ENCODE data around the gene PLTP.
"Not testable (repeated sequence)": the region's sequence is repeated elsewhere in the genome, so short reads cannot be mapped to it uniquely, and the experiment has no call there.

Gene PLTP

DNA sequence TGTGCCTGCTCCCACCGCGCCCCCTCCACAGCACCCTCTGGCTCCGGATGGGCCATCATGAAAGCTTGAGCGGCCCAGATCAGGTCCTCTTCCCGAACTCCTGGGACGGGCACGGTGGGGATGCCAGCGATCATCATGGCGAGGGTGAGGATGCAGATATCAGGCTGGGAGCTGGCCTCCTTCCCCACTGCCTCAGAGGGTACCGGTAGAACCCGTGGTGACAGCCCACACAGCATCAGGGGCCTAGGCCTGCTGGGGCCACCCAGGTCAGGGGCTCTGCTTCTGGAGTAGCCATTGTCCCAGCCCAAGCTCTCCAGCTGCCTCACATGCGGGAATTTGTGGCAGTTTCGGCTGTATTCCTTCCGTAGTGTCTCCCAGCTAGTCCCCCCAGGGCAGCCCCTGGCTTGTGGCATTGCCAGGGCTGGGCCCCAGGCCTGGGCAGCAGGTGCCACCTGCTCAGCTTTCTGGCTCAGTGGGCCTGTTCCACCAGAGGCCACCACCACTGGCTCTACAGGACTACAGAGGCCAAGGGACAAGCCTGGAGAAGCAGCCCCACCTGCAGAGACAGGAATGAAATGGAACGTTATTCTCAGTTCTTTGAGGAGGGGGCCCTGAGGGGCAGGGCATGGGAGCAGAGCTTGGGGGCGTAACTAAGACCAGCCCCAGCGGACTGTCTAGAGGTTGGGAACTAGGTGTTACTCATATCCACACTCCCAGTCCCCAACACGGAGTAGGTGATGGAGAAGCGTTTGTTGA lies 25.2 kb downstream of the PLTP start:
- H3K27ac ChIP-seq: no peak overlapping the region
- no peak for TF ChIP-seq Cebpa-rat (IDR thresholded peaks at IDR 0.05)
- H3K4me3 ChIP-seq: no peak overlapping the region
- H3K27me3 ChIP-seq: no peaks in the 10 kb centered on the region
- peak overlapping the region in 3 of 11 experiments; percentile 0 to 4 (median 1); a peak in 2 of 22 replicates for H3K9ac ChIP-seq
- H3K4me1 ChIP-seq: peaks cover 39 to 81% (median 66%) of the 10 kb centered on the region in 10 experiments
- H3K9me3 ChIP-seq (replicated peaks in 1 of 11): no peaks in the 10 kb centered on the region
- peaks cover 0 to 49% (median 23%) of the 10 kb centered on the region in 11 experiments; a peak in 15 of 22 replicates for H4K20me1 ChIP-seq
- H3K36me3 ChIP-seq: peaks cover 22 to 54% (median 43%) of the 10 kb centered on the region in 11 experiments
- no peak overlapping the region for H3K4me2 ChIP-seq

DNA sequence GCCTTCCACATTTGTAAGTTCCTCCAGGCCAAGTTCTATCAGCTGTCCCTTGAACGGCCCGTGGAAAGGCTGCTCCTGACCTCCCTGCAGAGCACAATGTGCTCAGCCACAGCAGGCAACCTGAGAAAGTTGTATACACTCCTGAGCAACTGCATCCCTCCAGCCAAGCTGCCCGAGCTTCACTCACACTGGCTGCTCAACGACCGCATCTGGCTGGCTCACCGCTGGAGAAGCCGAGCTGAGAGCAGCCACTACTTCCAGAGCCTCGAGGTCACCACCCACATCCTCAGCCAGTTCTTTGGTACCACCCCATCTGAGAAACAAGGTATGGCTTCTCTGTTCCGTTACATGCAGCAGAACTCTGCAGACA lies 28.9 kb downstream of the PLTP start:
- Histone ChIP-seq H3K4me3 (no peak overlapping the region), H3K9ac (no peak overlapping the region), H3K36me3 (peaks cover 26 to 66% (median 53%) of the 10 kb centered on the region in 11 experiments), H3K9me3 (replicated peaks in 1 of 11) (no peaks in the 10 kb centered on the region), H3K4me1 (peaks cover 18 to 60% (median 45%) of the 10 kb centered on the region in 10 experiments), H4K20me1 (peaks cover 0 to 44% (median 17%) of the 10 kb centered on the region in 11 experiments; a peak in 15 of 22 replicates), H3K27me3 (no peaks in the 10 kb centered on the region), H3K4me2 (peak overlapping the region in 4 of 11 experiments; percentile 12 to 92 (median 32); a peak in 3 of 22 replicates), H3K27ac (no peak overlapping the region)
- no peak for TF ChIP-seq Cebpa-rat (IDR thresholded peaks at IDR 0.05)

DNA sequence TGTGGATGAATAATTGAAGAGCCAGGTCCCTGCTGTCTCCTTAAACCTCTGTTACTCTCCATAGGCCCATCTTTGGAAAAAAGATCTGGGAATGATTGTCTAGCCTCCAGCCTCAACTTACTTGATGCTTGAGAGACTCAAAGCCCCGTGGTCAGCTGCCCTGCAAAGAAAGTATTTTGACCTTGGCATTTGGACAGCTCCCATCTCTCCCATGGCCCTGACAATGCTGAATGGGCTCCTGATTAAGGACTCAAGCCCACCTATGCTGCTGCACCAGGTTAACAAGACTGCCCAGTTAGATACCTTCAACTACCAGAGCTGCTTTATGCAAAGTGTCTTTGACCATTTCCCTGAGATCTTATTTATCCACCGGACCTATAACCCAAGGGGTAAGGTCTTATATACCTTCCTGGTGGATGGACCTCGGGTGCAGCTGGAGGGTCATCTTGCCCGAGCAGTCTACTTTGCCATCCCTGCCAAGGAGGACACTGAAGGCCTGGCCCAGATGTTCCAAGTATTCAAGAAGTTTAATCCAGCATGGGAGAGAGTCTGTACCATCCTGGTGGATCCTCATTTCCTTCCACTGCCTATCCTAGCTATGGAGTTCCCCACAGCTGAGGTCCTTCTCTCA lies 29.4 kb downstream of the PLTP start:
- peak overlapping the region in 10 of 11 experiments; percentile 68 to 97 (median 90); a peak in 14 of 22 replicates for H3K4me2 ChIP-seq
- H3K9ac ChIP-seq: no peak overlapping the region
- no peak overlapping the region for H3K27ac ChIP-seq

DNA sequence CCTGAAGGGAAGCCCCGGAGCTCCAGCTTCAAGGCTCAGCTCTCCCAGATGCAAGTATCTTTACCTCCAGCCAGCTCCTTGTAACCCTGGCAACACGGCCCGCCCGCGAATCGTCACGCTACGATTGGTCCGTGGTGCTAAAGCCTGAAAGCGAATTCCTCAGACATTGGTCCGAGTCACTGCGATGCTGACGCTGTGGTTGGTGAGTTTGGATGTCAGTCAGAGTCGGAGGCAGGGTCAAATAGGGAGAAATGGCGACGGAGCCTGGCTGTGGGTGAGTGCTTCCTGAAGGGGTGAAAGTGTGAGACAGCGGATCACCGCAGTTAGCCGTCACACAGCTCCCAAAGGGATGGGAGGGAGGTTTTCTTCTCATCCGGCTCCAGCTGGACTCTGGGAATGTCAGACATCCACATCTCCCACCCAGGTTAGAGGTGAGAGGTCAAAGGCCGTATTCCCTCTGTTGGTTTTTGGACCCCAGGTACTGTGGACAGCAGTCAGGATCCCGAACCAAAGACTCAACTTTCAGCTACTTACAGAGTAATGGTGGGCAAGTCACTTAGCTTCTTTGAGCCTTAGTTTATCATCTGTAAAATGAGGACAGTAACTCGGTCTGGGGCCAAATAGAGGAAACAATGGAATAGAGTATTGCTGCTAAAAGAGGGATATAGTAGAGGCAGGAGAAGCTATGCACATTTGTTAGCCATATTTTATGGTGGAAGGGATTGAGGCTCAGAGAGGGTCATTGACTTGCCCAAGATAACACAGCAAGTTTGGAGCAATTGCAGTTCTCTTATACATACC lies 30.8 kb downstream of the PLTP start, which contains the start of gene ZSWIM1:
Gene ZSWIM1, plus strand, starts transcription at position 240 of the 801 bp plus-strand sequence. CDS start 1,366 bp downstream, outside the sequence.
- Histone ChIP-seq H4K20me1 (peaks cover 0 to 46% (median 14%) of the 10 kb centered on the region in 11 experiments; a peak in 14 of 22 replicates), H3K9me3 (replicated peaks in 1 of 11) (no peaks in the 10 kb centered on the region), H3K4me3 (peak within 1 kb of the TSS; percentile 62 to 82 (median 72)), H3K4me1 (peaks cover 18 to 53% (median 45%) of the 10 kb centered on the region in 10 experiments), H3K27me3 (no peaks in the 10 kb centered on the region), H3K4me2 (peak within 1 kb of the TSS; percentile 68 to 97 (median 90)), H3K9ac (peak within 1 kb of the TSS; percentile 78 to 89 (median 84)), H3K27ac (peak within 1 kb of the TSS; percentile 74 to 88 (median 82); a peak in 21 of 22 replicates), H3K36me3 (peaks cover 41 to 67% (median 57%) of the 10 kb centered on the region in 11 experiments)
- TF ChIP-seq Cebpa-rat (IDR thresholded peaks at IDR 0.05): no peak

More for the DNA sequence above, 29.4 kb downstream of the PLTP start:
- peaks cover 0 to 49% (median 17%) of the 10 kb centered on the region in 11 experiments; a peak in 15 of 22 replicates for H4K20me1 ChIP-seq
- H3K4me1 ChIP-seq: peaks cover 18 to 60% (median 45%) of the 10 kb centered on the region in 10 experiments
- H3K4me3 ChIP-seq: no peak overlapping the region
- H3K36me3 ChIP-seq: peaks cover 31 to 67% (median 58%) of the 10 kb centered on the region in 11 experiments
- H3K27me3 ChIP-seq: no peaks in the 10 kb centered on the region
- no peaks in the 10 kb centered on the region for H3K9me3 ChIP-seq (replicated peaks in 1 of 11)
- no peak for TF ChIP-seq Cebpa-rat (IDR thresholded peaks at IDR 0.05)

DNA sequence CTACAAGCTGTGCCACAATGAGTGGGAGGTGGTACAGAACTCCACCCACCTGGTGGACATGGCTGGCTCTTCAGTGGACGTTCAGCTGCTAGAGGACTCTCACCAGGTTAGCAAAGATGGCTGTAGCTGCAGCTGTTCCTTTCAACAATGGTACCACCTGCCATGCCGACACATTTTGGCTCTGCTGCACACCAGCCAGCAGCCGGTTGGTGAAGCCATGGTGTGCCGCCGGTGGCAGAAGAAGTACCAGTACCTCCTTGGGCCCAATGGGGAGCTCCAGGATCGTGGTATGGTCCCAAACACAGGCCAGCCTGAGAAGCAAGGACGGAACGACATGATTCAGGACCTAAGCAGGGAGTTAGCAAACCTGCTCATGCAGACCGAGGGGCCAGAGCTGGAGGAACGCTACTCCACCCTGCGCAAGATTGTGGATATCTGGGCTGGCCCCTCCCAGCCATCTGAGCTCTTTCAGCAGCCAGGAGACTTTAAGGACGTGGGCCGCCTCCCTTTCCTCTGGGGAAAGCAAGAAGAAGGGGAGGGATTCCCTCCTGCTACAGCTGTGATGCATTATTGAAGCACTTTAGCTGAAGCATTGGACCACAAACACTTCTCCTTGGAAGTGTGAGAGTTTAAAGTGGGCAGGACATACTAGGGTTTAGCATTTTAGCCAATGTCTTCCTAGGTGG lies 33.7 kb downstream of the PLTP start:
- H3K36me3 ChIP-seq: peaks cover 31 to 53% (median 43%) of the 10 kb centered on the region in 11 experiments
- TF ChIP-seq Cebpa-rat (IDR thresholded peaks at IDR 0.05): no peak
- no peak overlapping the region for H3K27ac ChIP-seq
- no peak overlapping the region for H3K4me2 ChIP-seq
- H3K4me3 ChIP-seq: no peak overlapping the region
- H4K20me1 ChIP-seq: peaks cover 0 to 25% (median 2%) of the 10 kb centered on the region in 11 experiments; a peak in 9 of 22 replicates
- H3K9ac ChIP-seq: no peak overlapping the region; a peak in 1 of 22 replicates
- no peaks in the 10 kb centered on the region for H3K9me3 ChIP-seq (replicated peaks in 1 of 11)
- no peaks in the 10 kb centered on the region for H3K27me3 ChIP-seq
- H3K4me1 ChIP-seq: peaks cover 9 to 26% (median 20%) of the 10 kb centered on the region in 10 experiments

GRCh38 chr20:45874576-45874975 lies 37.4 kb downstream of the PLTP start:
- Histone ChIP-seq H4K20me1 (peaks cover 0 to 18% (median 0%) of the 10 kb centered on the region in 11 experiments; a peak in 1 of 22 replicates), H3K4me2 (no peak overlapping the region), H3K4me3 (no peak overlapping the region), H3K9ac (no peak overlapping the region), H3K27me3 (no peaks in the 10 kb centered on the region), H3K36me3 (peaks cover 19 to 58% (median 37%) of the 10 kb centered on the region in 11 experiments), H3K9me3 (replicated peaks in 1 of 11) (no peaks in the 10 kb centered on the region), H3K4me1 (no peaks in the 10 kb centered on the region), H3K27ac (no peak overlapping the region)
- TF ChIP-seq Cebpa-rat (IDR thresholded peaks at IDR 0.05): no peak

- H3K4me2 ChIP-seq; H3K27ac ChIP-seq; H3K9ac ChIP-seq; H3K4me1 ChIP-seq; H3K4me3 ChIP-seq; H3K9me3 ChIP-seq (replicated peaks in 1 of 11); H3K27me3 ChIP-seq: not testable (repeated sequence)
- Histone ChIP-seq H3K36me3 (peaks cover 19 to 59% (median 37%) of the 10 kb centered on the region in 11 experiments), H4K20me1 (peaks cover 0 to 18% (median 0%) of the 10 kb centered on the region in 11 experiments; a peak in 1 of 22 replicates)
These were observed 37.9 kb downstream of the PLTP start for GRCh38 chr20:45874104-45874481.

DNA sequence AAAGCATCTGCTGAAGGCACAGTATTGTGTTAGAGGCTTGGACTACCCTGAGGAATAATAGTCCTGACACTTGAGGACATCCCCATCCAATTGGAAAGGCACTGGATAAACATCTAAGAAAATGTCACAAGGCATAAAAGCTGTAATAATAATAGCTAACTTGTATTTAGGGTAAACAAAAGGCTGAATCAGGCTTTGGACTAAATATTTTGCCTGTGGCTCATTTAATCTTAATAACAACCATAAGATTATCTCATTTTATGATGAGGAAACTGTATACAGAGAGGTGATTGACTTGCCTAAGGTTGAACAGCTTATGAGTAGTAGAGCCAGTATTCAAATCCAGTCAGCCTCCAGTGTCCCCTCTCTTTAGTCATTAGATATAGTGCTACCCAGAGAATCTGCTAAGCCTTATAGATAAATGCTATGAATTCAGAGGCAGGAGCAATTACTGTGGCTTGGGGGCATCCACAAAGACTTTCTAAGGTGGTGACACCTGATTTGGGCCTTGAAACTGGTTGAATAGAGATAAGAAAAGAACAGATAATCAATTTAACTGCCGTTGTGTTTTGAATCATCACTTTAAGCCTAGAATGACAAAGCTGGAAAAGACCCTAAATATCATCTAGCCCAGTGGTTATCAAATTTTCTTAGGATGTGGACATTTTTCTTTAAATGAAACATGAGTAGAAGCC lies 38.4 kb downstream of the PLTP start:
- Histone ChIP-seq H3K4me2 (no peak overlapping the region), H3K36me3 (peaks cover 19 to 56% (median 32%) of the 10 kb centered on the region in 11 experiments), H3K27ac (no peak overlapping the region), H3K27me3 (no peaks in the 10 kb centered on the region), H3K4me3 (no peak overlapping the region), H3K9me3 (replicated peaks in 1 of 11) (no peaks in the 10 kb centered on the region), H3K4me1 (no peaks in the 10 kb centered on the region), H4K20me1 (peaks cover 0 to 18% (median 0%) of the 10 kb centered on the region in 11 experiments; a peak in 1 of 22 replicates), H3K9ac (no peak overlapping the region)
- no peak for TF ChIP-seq Cebpa-rat (IDR thresholded peaks at IDR 0.05)
